ENCODE results near the gene SENP8.

DNA sequence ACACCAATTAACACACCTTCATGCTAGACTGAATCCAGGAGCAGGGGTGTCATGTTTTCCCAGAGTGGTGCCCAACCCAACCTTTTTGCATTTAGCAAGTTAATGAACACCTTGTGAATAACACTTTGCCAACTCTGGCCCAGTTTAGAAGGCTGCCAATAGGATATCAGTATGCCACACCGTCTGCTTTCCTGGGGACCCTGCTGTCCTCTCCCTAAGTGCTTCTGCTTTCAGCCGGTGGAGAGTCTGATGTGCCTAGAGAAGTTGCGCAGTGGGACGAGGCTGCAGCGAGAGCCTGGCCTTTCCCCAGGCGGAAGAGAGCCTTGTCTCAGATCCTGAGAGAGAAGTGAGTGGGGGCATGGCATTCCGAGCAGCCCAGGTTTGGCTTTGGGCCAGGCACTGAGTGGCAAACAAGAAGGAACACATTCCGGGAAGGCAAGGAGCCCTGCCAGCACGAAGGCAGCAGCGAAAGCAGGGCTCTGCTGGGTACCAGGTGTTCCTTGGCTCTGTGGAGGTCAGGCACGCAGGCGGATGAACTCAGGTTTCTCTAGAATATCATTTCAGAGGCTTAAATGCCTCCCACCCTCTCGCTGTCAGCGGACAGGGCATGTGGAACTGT lies 36.9 kb downstream of the SENP8 start:
- TF ChIP-seq POLR2AphosphoS5 (IDR thresholded peaks at IDR 0.05; ENCODE audit: low read depth, low read length) (no peak), CTCF (IDR thresholded peaks at IDR 0.05; ENCODE audit: control extremely low read depth in 1 of 3, insufficient read depth in 1 of 3, low read depth in 1 of 3, low read length in 3 of 3) (no peak), RFX5 (IDR thresholded peaks at IDR 0.05; ENCODE audit: borderline replicate concordance, low read depth, low read length) (no peak), RBBP5 (IDR thresholded peaks at IDR 0.05; ENCODE audit: borderline replicate concordance, low read depth, low read length) (no peak)
